Measurements from ENCODE around the gene INVS. TPM values are rescaled to one million over a fixed set of nuclear protein-coding genes. Genes with fewer than 3 reads are reported as not detected.

The INVS gene
- polyA plus RNA-seq, 4 donors, result 2.7 to 15.5 (median 6.4) TPM

GRCh38 chr9:100167915-100168654, 69.0 kb downstream of the INVS start:
- 75 to 85% (median 84%) methylated on average over 5 of the region's 5 CpGs for WGBS, 3 donors
- no peaks in the 10 kb centered on the region for H3K27me3 ChIP-seq (ENCODE audit: control insufficient read depth in 3 of 3, insufficient read depth in 3 of 3, low read length in 3 of 3)

GRCh38 chr9:100170085-100170484, 71.0 kb downstream of the INVS start:
- FAIRE-seq, result no peak

More at GRCh38 chr9:100167915-100168654, 69.0 kb downstream of the INVS start:
- DNase-seq (no peak), FAIRE-seq (no peak)
- peaks cover 0 to 1% of the 10 kb centered on the region in 2 donors for H3K9me3 ChIP-seq (ENCODE audit: control insufficient read depth in 2 of 2, insufficient read depth in 1 of 2, low read depth in 1 of 2, low read length in 1 of 2)
- H3K27ac ChIP-seq (ENCODE audit: low read depth in 1 of 3, low read length in 2 of 3), result no peak overlapping the region
- H3K36me3 ChIP-seq (ENCODE audit: control insufficient read depth in 3 of 3, insufficient read depth in 2 of 3, low read depth in 1 of 3, low read length in 3 of 3), result peaks cover 0 to 5% (median 0%) of the 10 kb centered on the region in 3 donors
- H3K4me3 ChIP-seq (ENCODE audit: low read depth in 1 of 3, low read length in 3 of 3), result no peak overlapping the region
- no peaks in the 10 kb centered on the region for H3K4me1 ChIP-seq (ENCODE audit: control insufficient read depth in 3 of 3, insufficient read depth in 2 of 3, low read depth in 1 of 3, low read length in 2 of 3)

GRCh38 chr9:100170556-100170955, 71.5 kb downstream of the INVS start:
- FAIRE-seq (no peak), DNase-seq (no peak)
- Histone ChIP-seq H3K4me3 (ENCODE audit: low read depth in 1 of 3, low read length in 3 of 3) (no peak overlapping the region), H3K4me1 (ENCODE audit: control insufficient read depth in 3 of 3, insufficient read depth in 2 of 3, low read depth in 1 of 3, low read length in 2 of 3) (no peaks in the 10 kb centered on the region), H3K27me3 (ENCODE audit: control insufficient read depth in 3 of 3, insufficient read depth in 3 of 3, low read length in 3 of 3) (no peaks in the 10 kb centered on the region), H3K27ac (ENCODE audit: low read depth in 1 of 3, low read length in 2 of 3) (no peak overlapping the region), H3K9me3 (ENCODE audit: control insufficient read depth in 2 of 2, insufficient read depth in 1 of 2, low read depth in 1 of 2, low read length in 1 of 2) (peaks cover 0 to 17% of the 10 kb centered on the region in 2 donors), H3K36me3 (ENCODE audit: control insufficient read depth in 3 of 3, insufficient read depth in 2 of 3, low read depth in 1 of 3, low read length in 3 of 3) (peaks cover 0 to 7% (median 2%) of the 10 kb centered on the region in 3 donors)

More at GRCh38 chr9:100170085-100170484, 71.0 kb downstream of the INVS start:
- H3K27ac ChIP-seq (ENCODE audit: low read depth in 1 of 3, low read length in 2 of 3), result no peak overlapping the region
- no peaks in the 10 kb centered on the region for H3K27me3 ChIP-seq (ENCODE audit: control insufficient read depth in 3 of 3, insufficient read depth in 3 of 3, low read length in 3 of 3)
- H3K36me3 ChIP-seq (ENCODE audit: control insufficient read depth in 3 of 3, insufficient read depth in 2 of 3, low read depth in 1 of 3, low read length in 3 of 3), result peaks cover 0 to 7% (median 2%) of the 10 kb centered on the region in 3 donors
- no peak overlapping the region for H3K4me3 ChIP-seq (ENCODE audit: low read depth in 1 of 3, low read length in 3 of 3)
- H3K4me1 ChIP-seq (ENCODE audit: control insufficient read depth in 3 of 3, insufficient read depth in 2 of 3, low read depth in 1 of 3, low read length in 2 of 3), result no peaks in the 10 kb centered on the region
- DNase-seq, result no peak
- H3K9me3 ChIP-seq (ENCODE audit: control insufficient read depth in 2 of 2, insufficient read depth in 1 of 2, low read depth in 1 of 2, low read length in 1 of 2), result peaks cover 0 to 16% of the 10 kb centered on the region in 2 donors

- DNase-seq (no peak), FAIRE-seq (no peak)
- Histone ChIP-seq H3K27me3 (ENCODE audit: control insufficient read depth in 3 of 3, insufficient read depth in 3 of 3, low read length in 3 of 3) (no peaks in the 10 kb centered on the region), H3K9me3 (ENCODE audit: control insufficient read depth in 2 of 2, insufficient read depth in 1 of 2, low read depth in 1 of 2, low read length in 1 of 2) (peaks cover 0 to 12% of the 10 kb centered on the region in 2 donors), H3K4me1 (ENCODE audit: control insufficient read depth in 3 of 3, insufficient read depth in 2 of 3, low read depth in 1 of 3, low read length in 2 of 3) (no peaks in the 10 kb centered on the region), H3K27ac (ENCODE audit: low read depth in 1 of 3, low read length in 2 of 3) (no peak overlapping the region), H3K4me3 (ENCODE audit: low read depth in 1 of 3, low read length in 3 of 3) (no peak overlapping the region), H3K36me3 (ENCODE audit: control insufficient read depth in 3 of 3, insufficient read depth in 2 of 3, low read depth in 1 of 3, low read length in 3 of 3) (peaks cover 0 to 2% (median 0%) of the 10 kb centered on the region in 3 donors)
- 85 to 91% (median 86%) methylated on average over 1 of the region's 1 CpG for WGBS, 3 donors
Observed at GRCh38 chr9:100186356-100186755, 87.3 kb downstream of the INVS start.

GRCh38 chr9:100190339-100190738, 91.3 kb downstream of the INVS start:
- Histone ChIP-seq H3K4me1 (ENCODE audit: control insufficient read depth in 3 of 3, insufficient read depth in 2 of 3, low read depth in 1 of 3, low read length in 2 of 3) (no peaks in the 10 kb centered on the region), H3K4me3 (ENCODE audit: low read depth in 1 of 3, low read length in 3 of 3) (no peak overlapping the region), H3K27me3 (ENCODE audit: control insufficient read depth in 3 of 3, insufficient read depth in 3 of 3, low read length in 3 of 3) (no peaks in the 10 kb centered on the region), H3K27ac (ENCODE audit: low read depth in 1 of 3, low read length in 2 of 3) (no peak overlapping the region), H3K36me3 (ENCODE audit: control insufficient read depth in 3 of 3, insufficient read depth in 2 of 3, low read depth in 1 of 3, low read length in 3 of 3) (peaks cover 0 to 3% (median 2%) of the 10 kb centered on the region in 3 donors), H3K9me3 (ENCODE audit: control insufficient read depth in 2 of 2, insufficient read depth in 1 of 2, low read depth in 1 of 2, low read length in 1 of 2) (peaks cover 0 to 18% of the 10 kb centered on the region in 2 donors)
- FAIRE-seq (no peak), DNase-seq (no peak)
- WGBS, 3 donors, result 96 to 99% (median 97%) methylated on average over 2 of the region's 2 CpGs

- DNase-seq (no peak), FAIRE-seq (no peak)
- Histone ChIP-seq H3K36me3 (ENCODE audit: control insufficient read depth in 3 of 3, insufficient read depth in 2 of 3, low read depth in 1 of 3, low read length in 3 of 3) (peaks cover 0 to 3% (median 2%) of the 10 kb centered on the region in 3 donors), H3K4me1 (ENCODE audit: control insufficient read depth in 3 of 3, insufficient read depth in 2 of 3, low read depth in 1 of 3, low read length in 2 of 3) (no peaks in the 10 kb centered on the region), H3K9me3 (ENCODE audit: control insufficient read depth in 2 of 2, insufficient read depth in 1 of 2, low read depth in 1 of 2, low read length in 1 of 2) (peaks cover 0 to 18% of the 10 kb centered on the region in 2 donors), H3K27ac (ENCODE audit: low read depth in 1 of 3, low read length in 2 of 3) (no peak overlapping the region), H3K4me3 (ENCODE audit: low read depth in 1 of 3, low read length in 3 of 3) (no peak overlapping the region), H3K27me3 (ENCODE audit: control insufficient read depth in 3 of 3, insufficient read depth in 3 of 3, low read length in 3 of 3) (no peaks in the 10 kb centered on the region)
Observed at GRCh38 chr9:100191264-100191663, 92.2 kb downstream of the INVS start.

- H3K36me3 ChIP-seq (ENCODE audit: control insufficient read depth in 3 of 3, insufficient read depth in 2 of 3, low read depth in 1 of 3, low read length in 3 of 3), result peaks cover 0 to 3% (median 2%) of the 10 kb centered on the region in 3 donors
- H3K4me3 ChIP-seq (ENCODE audit: low read depth in 1 of 3, low read length in 3 of 3), result no peak overlapping the region
- no peak for DNase-seq
- FAIRE-seq, result no peak
- no peaks in the 10 kb centered on the region for H3K27me3 ChIP-seq (ENCODE audit: control insufficient read depth in 3 of 3, insufficient read depth in 3 of 3, low read length in 3 of 3)
- H3K9me3 ChIP-seq (ENCODE audit: control insufficient read depth in 2 of 2, insufficient read depth in 1 of 2, low read depth in 1 of 2, low read length in 1 of 2), result peaks cover 0 to 16% of the 10 kb centered on the region in 2 donors
- peaks cover 0 to 4% (median 0%) of the 10 kb centered on the region in 3 donors for H3K4me1 ChIP-seq (ENCODE audit: control insufficient read depth in 3 of 3, insufficient read depth in 2 of 3, low read depth in 1 of 3, low read length in 2 of 3)
- 99 to 100% (median 99%) methylated on average over 3 of the region's 3 CpGs for WGBS, 3 donors
- no peak overlapping the region for H3K27ac ChIP-seq (ENCODE audit: low read depth in 1 of 3, low read length in 2 of 3)
Observed at GRCh38 chr9:100193078-100193477, 94.0 kb downstream of the INVS start.

- DNase-seq (peak in 1 of 2 donors; percentile 57), FAIRE-seq (no peak)
- 53 to 66% (median 58%) methylated on average over 3 of the region's 3 CpGs for WGBS, 3 donors
Observed at GRCh38 chr9:100196215-100196614, 97.2 kb downstream of the INVS start.

More at GRCh38 chr9:100196215-100196614, 97.2 kb downstream of the INVS start:
- peaks cover 0 to 3% (median 0%) of the 10 kb centered on the region in 3 donors for H3K36me3 ChIP-seq (ENCODE audit: control insufficient read depth in 3 of 3, insufficient read depth in 2 of 3, low read depth in 1 of 3, low read length in 3 of 3)
- H3K4me1 ChIP-seq (ENCODE audit: control insufficient read depth in 3 of 3, insufficient read depth in 2 of 3, low read depth in 1 of 3, low read length in 2 of 3), result peaks cover 0 to 4% (median 0%) of the 10 kb centered on the region in 3 donors
- no peak overlapping the region for H3K4me3 ChIP-seq (ENCODE audit: low read depth in 1 of 3, low read length in 3 of 3)
- H3K27ac ChIP-seq (ENCODE audit: low read depth in 1 of 3, low read length in 2 of 3), result no peak overlapping the region
- H3K27me3 ChIP-seq (ENCODE audit: control insufficient read depth in 3 of 3, insufficient read depth in 3 of 3, low read length in 3 of 3), result no peaks in the 10 kb centered on the region
- H3K9me3 ChIP-seq (ENCODE audit: control insufficient read depth in 2 of 2, insufficient read depth in 1 of 2, low read depth in 1 of 2, low read length in 1 of 2), result peaks cover 0 to 6% of the 10 kb centered on the region in 2 donors

Measured in small intestine (tissue), 7 donors.